Measurements from ENCODE around the gene PLEKHS1. TPM values are rescaled to one million over a fixed set of nuclear protein-coding genes. Genes with fewer than 3 reads are reported as not detected.
A peak's percentile ranks its signal among the peaks of the same experiment; 100 is the strongest.

PLEKHS1 gene
- total RNA-seq, 4 donors from 2014 or later, result 0.60 to 12.0 (median 5.8) TPM

GRCh38 chr10:113740850-113741249, 10.6 kb upstream of the PLEKHS1 start:
- intact Hi-C loops (cut with DNase I; ENCODE audit: low total_unique reads), result no loop called here
- H3K9me3 ChIP-seq, result no peaks in the 10 kb centered on the region
- WGBS, 2 donors (ENCODE audit: low coverage in 1 of 2), result 95 to 96% methylated on average over 3 of the region's 3 CpGs
- H3K4me1 ChIP-seq, result peaks cover 0 to 16% (median 2%) of the 10 kb centered on the region in 4 donors
- no peak for TF ChIP-seq POLR2A (IDR thresholded peaks at IDR 0.05)
- TF ChIP-seq EP300 (IDR thresholded peaks at IDR 0.05; ENCODE audit: low read depth), result no peak
- TF ChIP-seq POLR2AphosphoS5 (IDR thresholded peaks at IDR 0.05), result no peak
- TF ChIP-seq, protein P1, sequence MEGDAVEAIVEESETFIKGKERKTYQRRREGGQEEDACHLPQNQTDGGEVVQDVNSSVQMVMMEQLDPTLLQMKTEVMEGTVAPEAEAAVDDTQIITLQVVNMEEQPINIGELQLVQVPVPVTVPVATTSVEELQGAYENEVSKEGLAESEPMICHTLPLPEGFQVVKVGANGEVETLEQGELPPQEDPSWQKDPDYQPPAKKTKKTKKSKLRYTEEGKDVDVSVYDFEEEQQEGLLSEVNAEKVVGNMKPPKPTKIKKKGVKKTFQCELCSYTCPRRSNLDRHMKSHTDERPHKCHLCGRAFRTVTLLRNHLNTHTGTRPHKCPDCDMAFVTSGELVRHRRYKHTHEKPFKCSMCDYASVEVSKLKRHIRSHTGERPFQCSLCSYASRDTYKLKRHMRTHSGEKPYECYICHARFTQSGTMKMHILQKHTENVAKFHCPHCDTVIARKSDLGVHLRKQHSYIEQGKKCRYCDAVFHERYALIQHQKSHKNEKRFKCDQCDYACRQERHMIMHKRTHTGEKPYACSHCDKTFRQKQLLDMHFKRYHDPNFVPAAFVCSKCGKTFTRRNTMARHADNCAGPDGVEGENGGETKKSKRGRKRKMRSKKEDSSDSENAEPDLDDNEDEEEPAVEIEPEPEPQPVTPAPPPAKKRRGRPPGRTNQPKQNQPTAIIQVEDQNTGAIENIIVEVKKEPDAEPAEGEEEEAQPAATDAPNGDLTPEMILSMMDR (IDR thresholded peaks at IDR 0.05), result no peak
- in situ Hi-C loops (cut with MboI; ENCODE audit: low pct_ligation_motif_present in 1 of 4, low pct_unique_long_range_greater_than_20kb in 1 of 4, low sequenced_read_pairs in 3 of 4), result no loop called here
- no peaks in the 10 kb centered on the region for H3K27me3 ChIP-seq
- no peak for DNase-seq
- no peak overlapping the region for H3K27ac ChIP-seq
- H3K4me3 ChIP-seq, result no peak overlapping the region
- H3K36me3 ChIP-seq, result no peaks in the 10 kb centered on the region

DNA sequence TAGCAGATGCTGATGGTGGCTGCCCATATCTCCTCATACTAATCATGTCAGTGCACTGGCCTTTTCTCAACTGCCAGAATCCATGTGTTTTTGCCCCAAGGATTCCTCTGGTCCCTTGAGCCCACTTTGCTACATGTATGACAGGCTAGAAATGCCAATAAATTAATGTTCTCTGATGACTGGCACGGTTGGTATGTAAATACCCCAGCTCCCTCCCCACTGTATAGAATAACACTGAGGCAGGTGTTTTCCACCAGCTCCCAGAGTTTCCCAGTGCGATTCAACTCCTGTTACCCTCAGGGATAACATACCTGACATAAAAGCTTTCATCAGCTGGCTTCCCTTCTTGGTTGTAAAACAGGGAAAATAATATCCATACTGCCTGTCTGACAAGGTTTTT, 9.0 kb upstream of the PLEKHS1 start:
- H3K4me1 ChIP-seq, result peaks cover 0 to 17% (median 10%) of the 10 kb centered on the region in 4 donors
- intact Hi-C loops (cut with DNase I; ENCODE audit: low total_unique reads) (no loop called here), in situ Hi-C loops (cut with MboI; ENCODE audit: low pct_ligation_motif_present in 1 of 4, low pct_unique_long_range_greater_than_20kb in 1 of 4, low sequenced_read_pairs in 3 of 4) (no loop called here)
- H3K9me3 ChIP-seq, result no peaks in the 10 kb centered on the region
- 63% methylated on average over 2 of the region's 2 CpGs; no CpG with 5 or more reads in 1 of the 2 donors for WGBS, 2 donors (ENCODE audit: low coverage in 1 of 2)
- no peaks in the 10 kb centered on the region for H3K36me3 ChIP-seq
- H3K4me3 ChIP-seq, result no peak overlapping the region
- no peaks in the 10 kb centered on the region for H3K27me3 ChIP-seq
- DNase-seq, result no peak
- H3K27ac ChIP-seq, result no peak overlapping the region
- TF ChIP-seq POLR2AphosphoS5 (IDR thresholded peaks at IDR 0.05) (no peak), EP300 (IDR thresholded peaks at IDR 0.05; ENCODE audit: low read depth) (no peak), POLR2A (IDR thresholded peaks at IDR 0.05) (no peak)
- TF ChIP-seq, protein P1 (IDR thresholded peaks at IDR 0.05), result no peak

GRCh38 chr10:113743594-113743993, 7.9 kb upstream of the PLEKHS1 start:
- no peak overlapping the region for H3K27ac ChIP-seq
- no peaks in the 10 kb centered on the region for H3K9me3 ChIP-seq
- intact Hi-C loops (cut with DNase I; ENCODE audit: low total_unique reads), result no loop called here
- peaks cover 0 to 24% (median 10%) of the 10 kb centered on the region in 4 donors for H3K4me1 ChIP-seq
- in situ Hi-C loops (cut with MboI; ENCODE audit: low pct_ligation_motif_present in 1 of 4, low pct_unique_long_range_greater_than_20kb in 1 of 4, low sequenced_read_pairs in 3 of 4), result no loop called here
- TF ChIP-seq, protein P1 (IDR thresholded peaks at IDR 0.05), result no peak
- TF ChIP-seq EP300 (IDR thresholded peaks at IDR 0.05; ENCODE audit: low read depth), result no peak
- no peak for TF ChIP-seq POLR2AphosphoS5 (IDR thresholded peaks at IDR 0.05)
- TF ChIP-seq POLR2A (IDR thresholded peaks at IDR 0.05), result no peak
- H3K4me3 ChIP-seq, result no peak overlapping the region
- DNase-seq, result no peak
- no peaks in the 10 kb centered on the region for H3K27me3 ChIP-seq
- H3K36me3 ChIP-seq, result no peaks in the 10 kb centered on the region

DNA sequence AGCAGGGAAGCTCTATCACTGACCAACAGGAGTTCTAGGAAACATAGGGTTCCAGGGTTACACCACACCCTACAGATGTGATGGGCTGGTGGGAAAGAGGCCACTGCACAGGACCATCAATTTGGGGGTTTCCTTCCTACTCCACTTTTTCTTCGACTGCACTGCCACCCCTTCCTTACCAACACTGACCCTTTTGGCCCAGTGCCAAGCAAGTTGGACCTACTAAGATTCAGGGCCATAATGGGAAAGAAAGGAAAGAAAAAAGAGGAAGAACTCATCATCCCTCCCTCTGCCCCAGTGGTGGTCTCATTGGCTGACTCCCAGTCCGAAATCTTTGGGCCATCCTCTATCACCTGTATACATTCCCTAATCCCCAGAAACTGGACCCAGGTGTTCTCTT, 6.1 kb upstream of the PLEKHS1 start:
- TF ChIP-seq POLR2AphosphoS5 (IDR thresholded peaks at IDR 0.05), result no peak
- no peak for TF ChIP-seq POLR2A (IDR thresholded peaks at IDR 0.05)
- no peak for TF ChIP-seq EP300 (IDR thresholded peaks at IDR 0.05; ENCODE audit: low read depth)
- TF ChIP-seq, protein P1 (IDR thresholded peaks at IDR 0.05), result no peak
- no peaks in the 10 kb centered on the region for H3K9me3 ChIP-seq
- H3K36me3 ChIP-seq, result no peaks in the 10 kb centered on the region
- H3K27me3 ChIP-seq, result no peaks in the 10 kb centered on the region
- intact Hi-C loops (cut with DNase I; ENCODE audit: low total_unique reads) (no loop called here), in situ Hi-C loops (cut with MboI; ENCODE audit: low pct_ligation_motif_present in 1 of 4, low pct_unique_long_range_greater_than_20kb in 1 of 4, low sequenced_read_pairs in 3 of 4) (no loop called here)
- no peak for DNase-seq
- peaks cover 0 to 32% (median 13%) of the 10 kb centered on the region in 4 donors for H3K4me1 ChIP-seq
- peak overlapping the region in 2 of 4 donors; percentile 66 to 77 for H3K27ac ChIP-seq
- 50 to 84% methylated on average over 1 to 2 of the region's 2 CpGs for WGBS, 2 donors (ENCODE audit: low coverage in 1 of 2)
- H3K4me3 ChIP-seq, result no peak overlapping the region
